Measurements from ENCODE around the gene CDHR2.

The CDHR2 gene

GRCh38 chr5:176624142-176624541, 75.0 kb downstream of the CDHR2 start:
- Histone ChIP-seq H3K27ac (no peak overlapping the region), H3K9me3 (ENCODE audit: severe bottlenecking) (no peaks in the 10 kb centered on the region), H3K27me3 (ENCODE audit: insufficient read depth, low read depth, severe bottlenecking) (peaks cover 3% of the 10 kb centered on the region), H3K36me3 (no peaks in the 10 kb centered on the region), H3K4me3 (ENCODE audit: low read depth, low read length) (no peak overlapping the region)
- TF ChIP-seq, protein P1, sequence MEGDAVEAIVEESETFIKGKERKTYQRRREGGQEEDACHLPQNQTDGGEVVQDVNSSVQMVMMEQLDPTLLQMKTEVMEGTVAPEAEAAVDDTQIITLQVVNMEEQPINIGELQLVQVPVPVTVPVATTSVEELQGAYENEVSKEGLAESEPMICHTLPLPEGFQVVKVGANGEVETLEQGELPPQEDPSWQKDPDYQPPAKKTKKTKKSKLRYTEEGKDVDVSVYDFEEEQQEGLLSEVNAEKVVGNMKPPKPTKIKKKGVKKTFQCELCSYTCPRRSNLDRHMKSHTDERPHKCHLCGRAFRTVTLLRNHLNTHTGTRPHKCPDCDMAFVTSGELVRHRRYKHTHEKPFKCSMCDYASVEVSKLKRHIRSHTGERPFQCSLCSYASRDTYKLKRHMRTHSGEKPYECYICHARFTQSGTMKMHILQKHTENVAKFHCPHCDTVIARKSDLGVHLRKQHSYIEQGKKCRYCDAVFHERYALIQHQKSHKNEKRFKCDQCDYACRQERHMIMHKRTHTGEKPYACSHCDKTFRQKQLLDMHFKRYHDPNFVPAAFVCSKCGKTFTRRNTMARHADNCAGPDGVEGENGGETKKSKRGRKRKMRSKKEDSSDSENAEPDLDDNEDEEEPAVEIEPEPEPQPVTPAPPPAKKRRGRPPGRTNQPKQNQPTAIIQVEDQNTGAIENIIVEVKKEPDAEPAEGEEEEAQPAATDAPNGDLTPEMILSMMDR (IDR thresholded peaks at IDR 0.05; ENCODE audit: low read depth, low read length) = no peak
- DNase-seq = no peak

GRCh38 chr5:176624938-176625337, 75.8 kb downstream of the CDHR2 start:
- Histone ChIP-seq H3K4me3 (ENCODE audit: low read depth, low read length) (no peak overlapping the region), H3K27me3 (ENCODE audit: insufficient read depth, low read depth, severe bottlenecking) (peaks cover 7% of the 10 kb centered on the region), H3K27ac (no peak overlapping the region), H3K9me3 (ENCODE audit: severe bottlenecking) (no peaks in the 10 kb centered on the region), H3K36me3 (no peaks in the 10 kb centered on the region)
- DNase-seq = no peak
- TF ChIP-seq, protein P1 (IDR thresholded peaks at IDR 0.05; ENCODE audit: low read depth, low read length) = no peak

GRCh38 chr5:176625512-176625911, 76.4 kb downstream of the CDHR2 start:
- H3K4me3 ChIP-seq (ENCODE audit: low read depth, low read length) = no peak overlapping the region
- TF ChIP-seq, protein P1 (IDR thresholded peaks at IDR 0.05; ENCODE audit: low read depth, low read length) = no peak
- no peak overlapping the region for H3K27ac ChIP-seq
- H3K27me3 ChIP-seq (ENCODE audit: insufficient read depth, low read depth, severe bottlenecking) = peaks cover 7% of the 10 kb centered on the region
- H3K36me3 ChIP-seq = no peaks in the 10 kb centered on the region
- no peaks in the 10 kb centered on the region for H3K9me3 ChIP-seq (ENCODE audit: severe bottlenecking)
- DNase-seq = no peak

DNA sequence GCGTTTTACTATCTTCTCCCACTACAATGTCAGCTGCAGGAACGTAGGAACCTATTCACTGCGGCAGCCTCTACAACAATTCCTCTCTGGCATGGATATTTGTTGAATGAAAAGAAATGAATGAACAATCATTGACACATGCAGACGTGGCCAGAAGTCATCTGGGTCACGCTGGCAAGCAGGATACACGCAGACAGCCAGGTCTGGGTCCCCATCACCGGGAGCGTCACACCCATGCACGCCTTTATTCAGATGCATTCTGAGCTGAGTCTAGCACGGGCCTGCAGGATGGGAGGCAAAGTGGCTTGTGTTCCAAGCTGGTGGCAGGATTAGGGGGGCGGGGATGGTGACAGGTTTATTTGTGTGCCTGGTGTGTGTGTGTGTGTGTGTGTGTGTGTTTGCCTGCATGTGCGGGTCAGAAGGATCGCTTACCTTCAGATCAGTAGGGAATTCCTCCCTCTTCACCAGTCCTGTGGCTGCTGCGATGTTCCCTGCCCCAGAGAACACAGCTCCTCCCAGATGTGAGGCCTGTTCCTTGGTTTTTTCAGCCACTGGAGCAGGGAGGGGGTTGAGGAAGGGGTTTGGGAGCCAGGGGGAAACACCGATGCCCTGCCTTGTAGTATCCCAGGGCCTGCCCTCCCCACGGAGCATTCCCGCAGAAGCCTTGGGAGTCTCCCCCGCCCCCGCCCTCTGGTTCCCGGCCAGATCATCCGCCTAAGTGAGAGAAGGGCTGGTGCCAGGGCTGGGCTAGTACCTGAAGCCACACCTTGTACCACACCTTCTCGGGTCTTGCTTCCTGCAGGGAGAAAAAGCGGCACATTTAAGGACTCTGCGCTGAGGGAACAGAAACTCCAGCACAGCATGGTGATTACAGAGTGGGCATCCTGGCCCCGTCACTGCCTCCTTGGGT, 77.1 kb downstream of the CDHR2 start:
- H3K27me3 ChIP-seq (ENCODE audit: insufficient read depth, low read depth, severe bottlenecking) = peaks cover 7% of the 10 kb centered on the region
- no peak overlapping the region for H3K27ac ChIP-seq

GRCh38 chr5:176626876-176627236, 77.7 kb downstream of the CDHR2 start:
- TF ChIP-seq, protein P1 (IDR thresholded peaks at IDR 0.05; ENCODE audit: low read depth, low read length) = no peak
- Histone ChIP-seq H3K4me3 (ENCODE audit: low read depth, low read length) (no peak overlapping the region), H3K36me3 (no peaks in the 10 kb centered on the region), H3K27ac (no peak overlapping the region), H3K27me3 (ENCODE audit: insufficient read depth, low read depth, severe bottlenecking) (peaks cover 7% of the 10 kb centered on the region), H3K9me3 (ENCODE audit: severe bottlenecking) (no peaks in the 10 kb centered on the region)
- no peak for DNase-seq

More for the DNA sequence above, 77.1 kb downstream of the CDHR2 start:
- Histone ChIP-seq H3K36me3 (no peaks in the 10 kb centered on the region), H3K9me3 (ENCODE audit: severe bottlenecking) (no peaks in the 10 kb centered on the region), H3K4me3 (ENCODE audit: low read depth, low read length) (no peak overlapping the region)
- peak; percentile 52 for DNase-seq
- TF ChIP-seq, protein P1 (IDR thresholded peaks at IDR 0.05; ENCODE audit: low read depth, low read length) = no peak

Measured in WERI-Rb-1 (cell line).